Osteocyte (in vitro differentiated cells): Measurements from ENCODE around the gene FOXA2. TPM values are rescaled to one million over a fixed set of nuclear protein-coding genes. Genes with fewer than 3 reads are reported as not detected.

Experiments used
- DNase-seq: peaks from one replicate; pipeline ENCODE4 v3.0.0; 2021; ENCODE audit warnings: mixed read lengths; ENCODE audit not compliant: unreplicated experiment; ENCODE audit errors: extremely low spot score
- H3K27ac Mint-ChIP-seq: one replicate; pipeline ENCODE4 v1.8.0; 2021; ENCODE audit warnings: mild to moderate bottlenecking, mixed read lengths; ENCODE audit not compliant: unreplicated experiment
- H3K27me3 Mint-ChIP-seq: one replicate; pipeline ENCODE4 v1.8.0; 2021; ENCODE audit warnings: mixed read lengths; ENCODE audit not compliant: unreplicated experiment
- H3K36me3 Mint-ChIP-seq: one replicate; pipeline ENCODE4 v1.8.0; 2021; ENCODE audit warnings: mixed read lengths; ENCODE audit not compliant: unreplicated experiment
- H3K4me1 Mint-ChIP-seq: one replicate; pipeline ENCODE4 v1.8.0; 2021; ENCODE audit warnings: mixed read lengths; ENCODE audit not compliant: unreplicated experiment
- H3K4me3 Mint-ChIP-seq: one replicate; pipeline ENCODE4 v1.8.0; 2021; ENCODE audit warnings: mild to moderate bottlenecking, moderate library complexity, mixed read lengths; ENCODE audit not compliant: unreplicated experiment
- H3K9me3 Mint-ChIP-seq: one replicate; pipeline ENCODE4 v1.8.0; 2021; ENCODE audit warnings: mixed read lengths; ENCODE audit not compliant: unreplicated experiment
- CTCF ChIP-seq: fragments of 200-600 bp; sonication (generic); IDR thresholded peaks from 2 replicates; pipeline ENCODE4 v1.5.0; 2021; ENCODE audit warnings: antibody characterized with exemption, mild to moderate bottlenecking, moderate library complexity
- total RNA-seq: library from RNA; stranded (reverse); gene quantifications from 2 replicates; pipeline ENCODE4 v1.2.1, GENCODE V29; 2021

FOXA2 gene
- total RNA-seq, 1 donor from 2014 or later, result not detected

DNA sequence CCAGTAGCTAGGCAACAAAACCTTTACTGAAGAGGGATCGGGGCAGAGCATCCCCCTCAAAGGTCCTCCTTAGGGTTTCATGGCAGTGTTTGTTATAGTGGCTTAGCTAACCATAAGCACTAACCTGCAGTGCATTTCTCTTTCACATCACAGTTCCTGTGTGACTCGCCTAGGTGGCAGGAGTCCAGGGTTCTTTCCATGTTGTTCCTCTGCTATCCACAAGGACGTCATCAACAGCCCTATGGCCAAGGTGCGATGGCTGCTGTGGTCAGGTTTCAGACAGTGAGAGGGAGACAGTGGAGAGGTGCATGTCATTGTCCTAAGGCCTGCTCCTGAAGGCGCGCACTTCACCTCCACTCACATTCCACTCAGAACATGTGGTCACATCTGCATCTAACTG lies 38.8 kb upstream of the FOXA2 start:
- Mint-ChIP-seq H3K4me1 (no peaks in the 10 kb centered on the region), H3K36me3 (no peaks in the 10 kb centered on the region), H3K27me3 (peaks cover 8% of the 10 kb centered on the region), H3K9me3 (no peaks in the 10 kb centered on the region), H3K27ac (no peak overlapping the region), H3K4me3 (no peak overlapping the region)
- no peak for DNase-seq
- TF ChIP-seq CTCF, result no peak

DNA sequence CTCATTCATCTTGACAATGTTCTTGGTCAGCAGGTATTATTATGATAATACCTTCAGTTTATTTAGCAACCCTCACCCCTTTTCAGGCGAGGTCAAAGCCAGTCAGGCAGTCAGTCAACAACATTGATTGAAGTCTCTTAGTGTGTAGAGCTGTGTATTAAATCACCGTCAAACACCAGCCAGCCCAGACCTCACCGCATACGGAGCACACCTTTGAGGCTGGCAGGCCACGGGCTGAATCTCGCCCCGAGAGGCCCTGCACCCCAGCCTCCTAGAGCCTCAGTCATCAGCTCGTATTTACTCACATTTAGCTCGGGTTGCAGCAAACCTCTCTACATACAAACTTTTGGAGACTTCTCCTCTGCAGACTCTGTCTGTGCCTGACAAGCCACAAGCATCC lies 36.0 kb upstream of the FOXA2 start:
- no peak for TF ChIP-seq CTCF
- no peak for DNase-seq
- Mint-ChIP-seq H3K27ac (no peak overlapping the region), H3K4me1 (no peaks in the 10 kb centered on the region), H3K4me3 (no peak overlapping the region), H3K27me3 (peaks cover 19% of the 10 kb centered on the region), H3K9me3 (no peaks in the 10 kb centered on the region), H3K36me3 (no peaks in the 10 kb centered on the region)

DNA sequence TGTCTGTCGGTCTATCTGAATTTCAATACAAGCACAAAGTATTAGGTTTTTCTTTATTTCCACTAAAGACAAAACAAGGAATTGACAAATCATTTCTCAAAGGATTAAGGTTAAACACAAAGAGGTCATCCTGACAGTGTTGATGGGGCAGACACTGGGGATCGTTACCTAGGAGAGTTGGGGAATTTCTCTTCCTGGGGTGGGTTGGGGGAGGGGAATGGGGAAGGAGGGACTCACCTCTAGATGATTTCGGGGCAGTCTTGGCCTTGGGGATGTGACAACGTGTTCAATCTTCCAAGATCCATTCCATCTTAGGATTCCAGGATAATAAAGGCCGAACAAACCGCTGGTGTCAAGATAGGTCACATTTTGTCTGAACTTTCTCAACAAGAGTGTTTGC lies 35.4 kb upstream of the FOXA2 start:
- Mint-ChIP-seq H3K36me3 (no peaks in the 10 kb centered on the region), H3K4me1 (no peaks in the 10 kb centered on the region), H3K27me3 (peaks cover 19% of the 10 kb centered on the region), H3K4me3 (no peak overlapping the region), H3K27ac (no peak overlapping the region), H3K9me3 (no peaks in the 10 kb centered on the region)
- TF ChIP-seq CTCF, result no peak
- DNase-seq, result no peak

GRCh38 chr20:22619272-22619671 lies 34.9 kb upstream of the FOXA2 start:
- H3K36me3 Mint-ChIP-seq, result no peaks in the 10 kb centered on the region
- peaks cover 24% of the 10 kb centered on the region for H3K27me3 Mint-ChIP-seq
- H3K4me1 Mint-ChIP-seq, result no peaks in the 10 kb centered on the region
- H3K27ac Mint-ChIP-seq, result no peak overlapping the region
- DNase-seq, result no peak
- no peak overlapping the region for H3K4me3 Mint-ChIP-seq
- no peak for TF ChIP-seq CTCF
- H3K9me3 Mint-ChIP-seq, result no peaks in the 10 kb centered on the region

- TF ChIP-seq CTCF, result no peak
- Mint-ChIP-seq H3K4me3 (no peak overlapping the region), H3K36me3 (no peaks in the 10 kb centered on the region), H3K27ac (no peak overlapping the region), H3K4me1 (no peaks in the 10 kb centered on the region), H3K9me3 (no peaks in the 10 kb centered on the region), H3K27me3 (peaks cover 34% of the 10 kb centered on the region)
- no peak for DNase-seq
Observed at GRCh38 chr20:22617160-22617559, 32.8 kb upstream of the FOXA2 start.
